OCI-LY3 (cell line): ENCODE measurements around the gene NFIC.

Experiments used
- CTCF ChIP-seq: fragments of 200-600, 300-600 bp; sonication (generic); IDR thresholded peaks from 2 replicates; pipeline ENCODE4 v1.5.1; 2014; ENCODE audit warnings: antibody characterized with exemption, low read length, low read depth
- EZH2phosphoT487 ChIP-seq: fragments of 200-600 bp; shearing (Covaris generic); IDR thresholded peaks from 2 replicates; pipeline ENCODE4 v1.6.1; 2018; ENCODE audit warnings: antibody characterized with exemption, mixed run types, low read depth

DNA sequence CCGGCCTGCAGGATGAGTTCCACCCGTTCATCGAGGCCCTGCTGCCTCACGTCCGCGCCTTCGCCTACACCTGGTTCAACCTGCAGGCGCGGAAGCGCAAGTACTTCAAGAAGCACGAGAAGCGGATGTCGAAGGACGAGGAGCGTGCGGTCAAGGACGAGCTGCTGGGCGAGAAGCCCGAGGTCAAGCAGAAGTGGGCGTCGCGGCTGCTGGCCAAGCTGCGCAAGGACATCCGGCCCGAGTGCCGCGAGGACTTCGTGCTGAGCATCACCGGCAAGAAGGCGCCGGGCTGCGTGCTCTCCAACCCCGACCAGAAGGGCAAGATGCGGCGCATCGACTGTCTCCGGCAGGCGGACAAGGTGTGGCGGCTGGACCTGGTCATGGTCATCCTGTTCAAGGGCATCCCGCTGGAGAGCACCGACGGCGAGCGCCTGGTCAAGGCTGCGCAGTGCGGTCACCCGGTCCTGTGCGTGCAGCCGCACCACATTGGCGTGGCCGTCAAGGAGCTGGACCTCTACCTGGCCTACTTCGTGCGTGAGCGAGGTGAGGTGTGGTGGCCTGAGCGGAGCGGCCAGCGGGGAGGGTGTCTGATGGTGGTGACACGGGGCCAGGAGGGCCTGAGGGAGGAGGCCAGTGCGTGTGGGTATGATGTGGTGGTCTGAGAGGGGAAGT lies 15.5 kb downstream of the NFIC start:
- no peak for TF ChIP-seq CTCF
- TF ChIP-seq EZH2phosphoT487: no peak
